ENCODE measurements around the gene PELO.
"Not testable (repeated sequence)": the region's sequence is repeated elsewhere in the genome, so short reads cannot be mapped to it uniquely, and the experiment has no call there.

DNA sequence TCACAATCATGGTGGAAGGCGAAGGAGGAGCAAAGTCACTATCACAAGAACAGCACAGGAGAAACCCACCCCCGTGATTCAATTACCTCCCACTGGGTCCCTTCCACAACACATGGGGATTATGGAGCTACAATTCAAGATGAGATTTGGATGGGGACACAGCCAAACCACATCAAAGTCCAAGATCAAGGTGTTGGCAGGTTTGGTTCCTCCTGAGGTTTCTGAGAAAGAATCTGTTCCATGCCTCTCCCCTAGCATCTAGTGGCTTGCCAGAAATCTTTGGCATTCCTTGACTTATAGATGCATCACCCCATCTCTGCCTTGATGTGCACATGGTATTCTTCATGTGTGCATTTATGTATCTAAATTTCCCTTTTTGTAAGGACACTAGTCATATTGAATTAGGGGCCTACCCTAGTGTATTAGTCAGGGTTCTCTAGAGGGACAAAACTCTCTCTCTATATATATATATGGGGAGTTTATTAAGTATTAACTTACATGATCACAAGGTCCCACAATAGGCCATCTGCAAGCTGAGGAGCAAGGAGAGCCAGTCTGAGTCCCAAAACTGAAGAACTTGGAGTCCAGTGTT, 42.8 kb upstream of the PELO start:
- TF ChIP-seq POLR2AphosphoS5 (IDR thresholded peaks at IDR 0.05; ENCODE audit: low read depth, low read length); CTCF (IDR thresholded peaks at IDR 0.05); REST (IDR thresholded peaks at IDR 0.05; ENCODE audit: low read depth, low read length); TAF1 (IDR thresholded peaks at IDR 0.05; ENCODE audit: borderline replicate concordance, low read depth, low read length); TEAD4 (IDR thresholded peaks at IDR 0.05; ENCODE audit: borderline replicate concordance, insufficient read depth); RCOR1 (IDR thresholded peaks at IDR 0.05; ENCODE audit: low read length); JUND (IDR thresholded peaks at IDR 0.05); RAD21 (IDR thresholded peaks at IDR 0.05; ENCODE audit: low read length): not testable (repeated sequence)
